M059J (cell line): ENCODE results near the gene FRYL. TPM values are rescaled to one million over a fixed set of nuclear protein-coding genes. Genes with fewer than 3 reads are reported as not detected.

Source experiments
- DNase-seq: peaks from one replicate; pipeline ENCODE4 v3.0.0-alpha.2; 2012; ENCODE audit warnings: low read depth
- total RNA-seq: library from RNA; depleted of rRNA; stranded (reverse); fragments of >200 nt; shearing (Covaris generic); gene quantifications from 2 replicates; pipeline ENCODE4 v1.2.3, GENCODE V29; 2014

FRYL gene
- total RNA-seq, 1 experiment from 2014 or later, result 46.7 TPM

GRCh38 chr4:48558026-48558425 lies 222.1 kb downstream of the FRYL start:
- DNase-seq, result no peak

- peak; percentile 8 for DNase-seq
Observed at GRCh38 chr4:48557478-48557877, 222.6 kb downstream of the FRYL start.

DNA sequence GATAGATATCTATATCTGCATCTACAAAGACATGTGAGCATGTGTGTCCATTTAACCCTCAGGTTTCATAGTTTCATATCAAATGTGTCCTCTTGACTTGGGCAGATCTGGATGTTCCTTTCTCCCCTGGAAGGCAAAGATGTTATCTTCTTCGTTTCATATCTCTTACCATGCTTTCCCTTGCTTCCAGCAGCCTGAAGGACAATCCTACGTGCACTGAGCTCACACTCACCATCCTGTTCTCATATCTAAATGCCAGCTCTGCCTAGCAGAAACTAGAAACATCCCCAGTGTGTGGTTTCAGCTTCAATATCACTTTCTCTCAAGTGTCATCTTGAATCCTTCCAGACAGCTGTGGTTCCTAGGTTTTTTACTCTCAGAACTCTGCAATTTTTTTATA lies 223.8 kb downstream of the FRYL start:
- no peak for DNase-seq

DNA sequence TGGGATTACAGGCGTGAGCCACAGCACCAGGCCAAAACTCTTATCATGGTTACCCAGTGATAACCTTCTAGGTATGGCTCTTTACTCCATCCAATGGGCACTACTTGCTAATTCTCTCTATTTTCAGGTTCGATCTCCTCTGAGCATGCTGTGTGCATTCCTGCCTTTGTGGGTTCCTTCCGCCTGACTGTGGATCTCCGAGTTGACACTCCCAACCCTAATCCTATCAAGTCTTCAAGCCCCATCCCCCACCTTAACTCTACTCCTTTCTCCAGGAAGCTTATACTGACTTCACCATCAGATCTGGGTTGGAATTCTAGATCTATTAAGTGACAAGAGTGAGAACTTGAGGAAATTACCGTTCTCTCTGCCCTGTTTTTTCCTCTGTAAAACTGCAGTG lies 225.5 kb downstream of the FRYL start:
- DNase-seq, result no peak

DNA sequence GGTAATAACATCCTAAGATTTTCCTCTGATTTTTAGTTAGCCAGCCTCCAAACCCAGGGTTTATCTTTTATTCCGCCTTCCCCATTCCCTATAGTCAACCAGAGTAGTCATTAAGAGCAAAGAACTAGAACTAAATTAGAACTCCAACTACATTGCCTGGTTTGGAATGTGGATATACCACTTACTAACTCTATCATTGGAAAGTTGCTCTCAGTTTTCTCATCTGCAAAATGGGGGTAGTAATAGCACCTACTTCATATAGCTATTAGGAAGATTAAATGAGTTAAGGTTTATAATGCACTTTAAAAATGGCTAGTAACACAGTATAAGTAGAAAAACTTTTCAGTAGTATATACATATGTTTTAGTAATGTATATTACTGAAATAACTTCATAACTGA lies 226.4 kb downstream of the FRYL start:
- DNase-seq, result no peak

- DNase-seq, result peak; percentile 28
Observed at GRCh38 chr4:48546336-48546735, 233.7 kb downstream of the FRYL start.

DNA sequence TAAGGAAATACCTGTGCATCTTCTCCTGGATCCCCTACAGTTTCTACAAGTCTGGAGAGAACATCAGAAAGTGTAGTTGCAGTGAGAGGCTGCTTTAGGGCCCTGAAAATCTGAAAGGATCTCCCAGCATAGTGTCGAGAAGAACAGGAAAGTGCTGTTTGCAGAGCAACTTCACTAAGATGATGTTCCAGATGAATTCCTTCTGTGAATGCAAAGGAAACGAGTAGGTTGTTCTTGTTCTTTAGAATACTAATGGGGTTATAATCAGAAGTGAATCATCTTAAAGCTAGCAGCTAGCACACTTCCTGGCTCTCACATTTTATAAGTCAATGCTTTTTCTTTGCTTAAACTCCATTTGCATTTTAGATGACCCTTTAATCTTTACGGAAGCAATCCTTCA lies 236.3 kb downstream of the FRYL start:
- DNase-seq, result no peak

DNA sequence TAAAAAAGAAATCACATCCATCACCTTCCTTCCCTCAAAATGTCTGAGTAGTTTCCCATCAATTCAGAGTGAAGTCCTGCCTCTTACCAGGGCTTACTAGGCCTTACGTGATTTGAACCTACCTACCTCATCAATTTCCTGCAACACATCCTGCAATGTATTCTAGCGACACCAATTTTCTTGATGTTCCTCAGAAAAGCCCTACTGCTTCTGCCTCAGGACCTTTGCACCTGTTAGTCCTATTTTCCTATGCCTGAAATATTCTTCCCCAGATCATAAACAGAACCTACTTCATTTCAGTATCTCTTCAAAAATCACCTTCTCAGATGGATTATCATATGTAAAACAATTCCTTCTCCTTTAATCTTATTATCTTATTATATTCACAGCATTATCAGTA lies 237.2 kb downstream of the FRYL start:
- DNase-seq, result no peak

GRCh38 chr4:48539597-48539996 lies 240.5 kb downstream of the FRYL start:
- DNase-seq, result no peak

DNA sequence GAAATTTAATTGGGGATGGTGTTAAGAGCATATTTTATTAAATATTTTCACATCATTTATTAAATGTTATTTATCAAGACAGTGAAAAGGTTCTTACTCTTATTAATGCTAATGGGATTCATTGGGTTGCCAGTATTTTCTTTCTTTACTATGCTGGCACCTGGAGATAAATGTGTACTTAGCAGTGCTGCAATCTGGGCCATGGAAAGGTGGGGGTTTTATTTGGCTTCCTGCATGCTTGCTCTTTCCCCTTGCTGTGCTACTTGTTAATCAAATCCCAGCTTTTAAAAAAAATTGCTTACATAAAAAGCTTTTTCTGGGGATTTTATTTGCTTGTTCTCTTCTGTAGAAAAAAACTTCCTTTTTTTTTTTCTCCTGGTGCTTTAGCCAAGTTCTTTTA lies 241.7 kb downstream of the FRYL start:
- no peak for DNase-seq

DNA sequence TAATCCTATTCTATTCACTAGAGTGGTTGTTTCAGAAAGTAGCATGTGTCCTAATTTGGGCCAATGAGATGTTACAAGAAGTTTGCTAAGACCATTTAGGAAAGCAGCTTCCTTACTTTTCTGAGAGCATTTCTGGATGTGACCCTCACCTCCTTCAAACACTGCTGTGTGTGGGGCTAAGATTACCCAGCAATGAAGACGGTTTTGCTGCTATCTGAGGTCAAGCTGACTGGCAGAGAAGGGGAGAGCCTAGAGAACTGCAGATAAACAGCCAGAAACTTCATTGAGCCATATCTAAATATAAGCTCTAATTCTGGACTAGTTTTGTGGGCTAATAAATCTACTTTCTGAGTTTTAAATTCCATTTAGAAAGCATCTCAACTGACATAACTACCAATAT lies 253.7 kb downstream of the FRYL start:
- no peak for DNase-seq

DNA sequence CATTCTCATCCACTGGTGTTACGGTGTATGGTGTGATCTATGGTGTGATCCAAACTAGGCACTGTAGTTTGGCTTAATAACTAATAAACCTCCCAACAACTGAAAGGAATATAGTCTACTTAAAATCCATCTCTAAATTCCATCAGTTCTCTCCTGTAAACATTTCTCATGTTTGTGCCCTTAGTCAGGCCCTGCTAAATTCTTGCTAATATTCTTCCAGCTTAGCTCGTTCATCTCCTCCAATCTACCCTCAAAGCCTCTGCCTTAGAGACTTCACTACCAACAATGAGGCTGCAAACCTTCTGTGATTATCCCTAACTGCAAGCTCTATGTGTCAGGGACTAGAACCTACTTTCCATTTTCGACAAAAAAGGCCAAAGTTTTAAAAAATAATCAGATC lies 261.9 kb downstream of the FRYL start:
- DNase-seq, result no peak

GRCh38 chr4:48509543-48509942 lies 270.5 kb downstream of the FRYL start:
- DNase-seq, result no peak

GRCh38 chr4:48506716-48507115 lies 273.4 kb downstream of the FRYL start:
- DNase-seq, result no peak

GRCh38 chr4:48504352-48504751 lies 275.7 kb downstream of the FRYL start:
- no peak for DNase-seq

- no peak for DNase-seq
Observed at GRCh38 chr4:48504026-48504330, 276.1 kb downstream of the FRYL start.

DNA sequence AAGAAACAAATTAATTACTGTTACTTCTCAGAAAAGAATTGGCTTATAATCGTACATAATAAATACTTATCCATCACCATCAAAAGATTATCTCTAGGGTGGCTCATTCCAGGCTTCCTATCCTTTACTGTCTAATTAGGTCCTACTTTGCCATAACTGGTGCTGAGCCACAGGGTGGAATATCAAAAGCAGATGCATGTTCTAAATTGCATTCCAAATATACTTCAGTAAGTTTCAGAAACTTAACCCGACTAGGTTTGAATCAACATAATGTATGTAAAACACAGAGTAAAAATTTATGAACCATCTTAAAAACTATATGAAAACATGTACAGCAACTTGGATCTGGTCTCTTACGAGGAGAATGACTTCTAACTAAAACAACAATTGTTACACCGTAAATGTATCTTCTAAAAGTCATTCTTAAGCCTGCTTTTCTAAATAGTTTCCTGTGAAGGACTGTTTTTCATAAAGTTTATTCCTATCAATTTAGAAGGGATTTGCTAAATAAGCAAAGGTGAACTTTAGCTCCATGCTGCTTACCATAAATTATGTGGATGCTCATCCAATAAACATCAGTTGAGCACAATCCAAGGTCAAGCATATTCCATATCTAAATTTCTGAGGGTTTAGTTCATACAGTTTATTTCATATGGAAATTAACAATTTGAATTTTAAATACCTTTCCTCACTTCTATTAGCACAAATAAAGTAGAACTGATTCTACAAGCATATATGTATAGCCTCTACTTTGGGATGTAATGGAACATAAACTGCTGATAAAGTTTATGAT lies 276.6 kb downstream of the FRYL start:
- no peak for DNase-seq

DNA sequence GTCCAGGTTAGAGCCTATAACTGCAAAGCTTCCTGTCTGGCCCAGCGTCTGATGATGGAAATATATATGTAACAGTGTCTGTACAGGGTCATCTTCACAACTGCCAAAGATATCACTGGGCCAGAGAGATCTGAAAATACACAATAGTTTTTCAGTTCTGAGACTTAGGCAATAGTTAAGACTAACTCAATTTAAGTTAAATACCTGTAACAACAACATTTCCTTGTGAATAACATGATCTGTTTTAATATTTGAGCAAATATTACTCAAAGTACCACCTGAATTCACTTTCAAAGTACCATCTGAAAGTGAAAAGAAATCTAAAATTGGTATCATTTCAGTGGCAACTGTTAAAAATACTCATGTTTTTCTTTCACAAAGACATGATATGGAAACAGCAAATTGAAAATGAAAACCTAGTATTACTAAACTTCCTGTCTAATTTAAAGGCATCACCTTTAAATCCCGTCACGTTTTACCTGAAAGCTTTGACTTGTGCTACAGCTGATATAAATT lies 280.5 kb downstream of the FRYL start:
- no peak for DNase-seq

GRCh38 chr4:48498895-48499294 lies 281.2 kb downstream of the FRYL start:
- no peak for DNase-seq

DNA sequence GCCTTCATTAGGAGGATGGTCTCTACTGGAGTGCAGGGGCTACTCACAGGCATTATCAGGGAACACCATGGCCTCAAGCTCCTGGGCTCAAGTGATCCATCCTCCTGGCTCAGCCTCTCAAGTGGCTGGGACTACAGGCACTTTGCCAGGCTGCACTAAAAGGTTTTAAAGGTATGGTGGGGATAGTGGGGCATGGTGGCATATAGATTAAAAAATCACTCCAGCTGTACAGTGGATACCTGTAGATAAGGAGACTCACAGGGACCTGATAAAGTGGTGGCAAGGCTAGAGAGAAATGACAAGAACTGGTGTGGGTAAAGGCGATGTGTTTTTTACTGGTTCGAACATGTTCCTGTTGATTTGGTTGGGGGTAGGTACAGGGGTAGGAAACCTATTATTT lies 284.1 kb downstream of the FRYL start:
- DNase-seq, result no peak

DNA sequence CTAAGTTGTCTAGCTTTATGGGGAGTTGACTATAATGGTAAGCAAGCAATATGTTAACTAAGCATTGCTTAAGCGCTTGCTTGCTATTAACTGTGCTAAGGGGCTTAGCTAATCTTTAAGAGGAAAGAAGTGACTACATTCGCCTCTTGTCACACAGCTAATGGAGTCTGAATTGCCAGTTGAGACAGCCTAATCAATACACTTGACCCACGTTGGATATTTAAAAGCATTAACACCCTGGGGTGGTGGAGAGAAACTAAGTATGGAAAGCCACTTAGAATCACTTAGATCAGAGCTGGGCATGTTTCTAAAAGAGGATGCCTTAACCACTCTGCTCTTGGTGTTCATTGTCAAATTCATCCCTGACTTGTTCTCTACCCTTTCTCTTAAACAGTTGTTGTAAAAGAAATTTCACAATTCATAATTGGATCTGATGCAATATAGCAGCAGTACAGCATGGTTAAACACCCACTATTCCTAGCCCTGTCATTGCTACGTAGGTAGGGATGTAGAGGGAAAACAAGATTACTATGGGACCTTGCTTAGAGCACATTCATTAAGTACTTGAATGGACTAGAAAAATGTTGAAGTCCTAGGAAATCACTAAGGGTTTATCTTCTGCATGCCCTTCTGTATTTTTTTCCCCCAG lies 286.5 kb downstream of the FRYL start:
- DNase-seq, result no peak

DNA sequence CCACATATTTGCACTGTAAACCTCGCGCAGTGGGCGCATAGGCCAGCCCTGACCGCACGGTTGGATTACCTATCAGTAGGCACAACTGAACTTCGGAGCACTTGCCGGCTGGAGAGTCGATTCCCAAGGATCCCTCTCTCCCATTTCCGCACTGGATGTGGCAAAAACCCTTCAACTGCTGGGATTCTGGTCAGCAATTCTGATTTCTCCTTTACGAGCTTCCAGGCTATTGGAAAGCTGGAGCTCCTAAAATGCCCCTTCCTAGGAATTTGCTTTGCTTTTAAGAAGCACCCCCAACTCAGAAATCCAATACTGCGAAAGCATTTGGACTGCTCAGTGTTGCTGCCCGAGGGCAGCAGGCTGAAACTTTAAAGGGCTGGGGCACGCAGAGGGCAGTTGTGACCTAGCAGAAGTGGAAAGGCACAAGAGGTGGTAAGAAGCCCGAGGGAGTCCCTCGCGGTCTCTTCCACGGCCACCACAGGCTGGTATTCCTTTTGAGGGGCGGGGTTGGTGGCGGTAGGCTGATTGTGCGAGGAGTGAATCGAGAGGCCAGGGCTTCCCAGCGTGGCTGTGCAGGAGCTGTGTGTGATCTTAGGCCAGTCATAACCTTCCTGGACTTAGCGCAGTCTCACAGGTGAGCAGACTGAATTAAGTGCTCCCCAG lies 288.4 kb downstream of the FRYL start:
- no peak for DNase-seq
